ENCODE results near the gene ASTN2. TPM values are rescaled to one million over a fixed set of nuclear protein-coding genes. Genes with fewer than 3 reads are reported as not detected.

The ASTN2 gene
- total and polyA plus RNA-seq, 10 donors = 0.87 to 6.1 (median 3.7) TPM

- 59 to 73% (median 64%) methylated on average over 1 of the region's 1 CpG for WGBS, 5 donors
Measured at GRCh38 chr9:117296453-117296852, 118.4 kb downstream of the ASTN2 start.

GRCh38 chr9:117293206-117294114, 121.4 kb downstream of the ASTN2 start:
- intact Hi-C loops (cut with DNase I; ENCODE audit: low total_unique reads) = no loop called here
- Histone ChIP-seq H3K4me3 (no peak overlapping the region), H3K27me3 (replicated peaks in 1 of 7) (no peaks in the 10 kb centered on the region), H3K9me3 (no peaks in the 10 kb centered on the region), H3K4me1 (no peaks in the 10 kb centered on the region), H3K27ac (no peak overlapping the region), H3K36me3 (no peaks in the 10 kb centered on the region)
- TF ChIP-seq POLR2A (IDR thresholded peaks at IDR 0.05) = no peak
- no peak for TF ChIP-seq POLR2AphosphoS5 (IDR thresholded peaks at IDR 0.05)
- no peak for TF ChIP-seq CTCF (IDR thresholded peaks at IDR 0.05 in 8 of 11, conservative IDR thresholded peaks at IDR 0.05 in 3 of 11)
- DNase-seq = no peak
- 69 to 83% (median 73%) methylated on average over 5 to 6 of the region's 6 CpGs for WGBS, 5 donors

More at GRCh38 chr9:117296453-117296852, 118.4 kb downstream of the ASTN2 start:
- TF ChIP-seq CTCF (IDR thresholded peaks at IDR 0.05 in 8 of 11, conservative IDR thresholded peaks at IDR 0.05 in 3 of 11) (no peak), POLR2AphosphoS5 (IDR thresholded peaks at IDR 0.05) (no peak), POLR2A (IDR thresholded peaks at IDR 0.05) (no peak)
- DNase-seq = no peak
- intact Hi-C loops (cut with DNase I; ENCODE audit: low total_unique reads) = no loop called here
- no peaks in the 10 kb centered on the region for H3K4me1 ChIP-seq
- H3K4me3 ChIP-seq = no peak overlapping the region
- H3K27ac ChIP-seq = no peak overlapping the region
- no peaks in the 10 kb centered on the region for H3K9me3 ChIP-seq
- no peaks in the 10 kb centered on the region for H3K27me3 ChIP-seq (replicated peaks in 1 of 7)
- no peaks in the 10 kb centered on the region for H3K36me3 ChIP-seq

- H3K9me3 ChIP-seq = no peaks in the 10 kb centered on the region
- WGBS, 5 donors = 73 to 85% (median 80%) methylated on average over 12 to 14 of the region's 14 CpGs
- no peaks in the 10 kb centered on the region for H3K36me3 ChIP-seq
- H3K4me1 ChIP-seq = no peaks in the 10 kb centered on the region
- no peak overlapping the region for H3K4me3 ChIP-seq
- H3K27me3 ChIP-seq (replicated peaks in 1 of 7) = no peaks in the 10 kb centered on the region
- DNase-seq = no peak
- H3K27ac ChIP-seq = no peak overlapping the region
- TF ChIP-seq POLR2AphosphoS5 (IDR thresholded peaks at IDR 0.05) = no peak
- TF ChIP-seq POLR2A (IDR thresholded peaks at IDR 0.05) = no peak
- TF ChIP-seq CTCF (IDR thresholded peaks at IDR 0.05 in 8 of 11, conservative IDR thresholded peaks at IDR 0.05 in 3 of 11) = no peak
- intact Hi-C loops (cut with DNase I; ENCODE audit: low total_unique reads) = no loop called here
Measured at GRCh38 chr9:117290856-117291622, 123.8 kb downstream of the ASTN2 start.

Data from spleen (tissue), 11 donors.